Tibial nerve (tissue), 4 donors: Measurements from ENCODE around the gene NHEJ1. TPM values are rescaled to one million over a fixed set of nuclear protein-coding genes. Genes with fewer than 3 reads are reported as not detected.
"Not testable (repeated sequence)": the region's sequence is repeated elsewhere in the genome, so short reads cannot be mapped to it uniquely, and the experiment has no call there.

Source experiments
- DNase-seq, 2 donors: peaks; one replicate each; pipeline ENCODE4 v3.0.0-alpha.2; 2019; ENCODE audit warnings: low spot score in 2 of 2
- H3K27ac ChIP-seq, 4 donors: fragments of 200-600 bp; sonication (generic) in 3 of 4; one replicate each; pipeline ENCODE4 v1.5.1; 2017 to 2019; ENCODE audit warnings: mild to moderate bottlenecking in 1 of 4
- H3K27me3 ChIP-seq, 2 donors: fragments of 200-600 bp; sonication (generic) in 1 of 2; one replicate each; pipeline versions ENCODE4 v1.5.1 to v1.6.0; 2017 to 2019
- H3K36me3 ChIP-seq, 3 donors: fragments of 200-600 bp; sonication (generic); one replicate each; pipeline ENCODE4 v1.5.1; 2018 to 2019
- H3K4me1 ChIP-seq, 4 donors: fragments of 200-600 bp; sonication (generic) in 3 of 4; one replicate each; pipeline ENCODE4 v1.5.1; 2017 to 2019
- H3K4me3 ChIP-seq, 4 donors: fragments of 200-600 bp; sonication (generic) in 3 of 4; one replicate each; pipeline ENCODE4 v1.5.1; 2017 to 2019; ENCODE audit warnings: mild to moderate bottlenecking in 1 of 4, moderate library complexity in 1 of 4
- H3K9me3 ChIP-seq, 4 donors: fragments of 200-600 bp; sonication (generic) in 3 of 4; one replicate each; pipeline ENCODE4 v1.5.1; 2017 to 2019
- CTCF ChIP-seq, 5 experiments: fragments of 200-600 bp in 3 of 5; fragments of 450-650 bp in 2 of 5; sonication (generic) in 3 of 5; IDR thresholded peaks; one replicate each; pipeline ENCODE4 v1.5.1; 2016 to 2019; ENCODE audit warnings: antibody characterized with exemption in 5 of 5, mild to moderate bottlenecking in 3 of 5, moderate library complexity in 2 of 5
- EP300 ChIP-seq, 2 donors: sonication (generic); formaldehyde crosslinking; IDR thresholded peaks; one replicate each; pipeline ENCODE4 v1.6.1; 2017; ENCODE audit warnings: antibody characterized with exemption in 2 of 2, mild to moderate bottlenecking in 1 of 2
- POLR2A ChIP-seq, 2 donors: fragments of 450-650 bp; IDR thresholded peaks; one replicate each; pipeline ENCODE4 v1.6.1; 2017; ENCODE audit warnings: antibody characterized with exemption in 2 of 2, mild to moderate bottlenecking in 2 of 2, moderate library complexity in 2 of 2
- WGBS, 2 donors: methylation state at CpG; one replicate each; pipeline ENCODE4 v1.1.5; 2018; 5-methylcytosine and 5-hydroxymethylcytosine counted together
- total RNA-seq, 4 donors: library from RNA; depleted of rRNA; stranded (reverse); fragments of >200 nt; gene quantifications; one replicate each; pipeline ENCODE4 v1.1.0, GENCODE V29; 2016

The NHEJ1 gene
- total RNA-seq, 4 donors from 2014 or later, result 12.9 to 27.4 (median 17.6) TPM

GRCh38 chr2:219204425-219205164 lies 44.0 kb upstream of the NHEJ1 start:
- Histone ChIP-seq H3K27ac (no peak overlapping the region), H3K4me1 (peaks cover 0 to 27% (median 12%) of the 10 kb centered on the region in 4 donors), H3K4me3 (no peak overlapping the region), H3K36me3 (peaks cover 0 to 18% (median 9%) of the 10 kb centered on the region in 3 donors), H3K9me3 (no peaks in the 10 kb centered on the region), H3K27me3 (peaks cover 0 to 3% of the 10 kb centered on the region in 2 donors)
- 86 to 89% methylated on average over 7 of the region's 7 CpGs for WGBS, 2 donors
- no peak for TF ChIP-seq EP300 (IDR thresholded peaks at IDR 0.05)
- TF ChIP-seq POLR2A (IDR thresholded peaks at IDR 0.05), result no peak
- TF ChIP-seq CTCF (IDR thresholded peaks at IDR 0.05), result no peak
- peak in 1 of 2 donors; percentile 1 for DNase-seq

GRCh38 chr2:219201331-219201730 lies 40.7 kb upstream of the NHEJ1 start:
- not testable (repeated sequence) for H3K27ac ChIP-seq, H3K4me3 ChIP-seq, H3K9me3 ChIP-seq, H3K36me3 ChIP-seq, DNase-seq
- peaks cover 0 to 11% of the 10 kb centered on the region in 2 donors for H3K27me3 ChIP-seq
- peaks cover 0 to 11% (median 0%) of the 10 kb centered on the region in 4 donors for H3K4me1 ChIP-seq
- WGBS, 2 donors, result 85 to 92% methylated on average over 14 to 18 of the region's 21 CpGs

GRCh38 chr2:219200502-219201326 lies 40.1 kb upstream of the NHEJ1 start:
- H3K4me3 ChIP-seq, H3K27ac ChIP-seq, H3K4me1 ChIP-seq, H3K9me3 ChIP-seq, H3K36me3 ChIP-seq: not testable (repeated sequence)
- H3K27me3 ChIP-seq, result peaks cover 0 to 11% of the 10 kb centered on the region in 2 donors
- peak in 1 of 2 donors; percentile 2 for DNase-seq
- WGBS, 2 donors, result 51 to 56% methylated on average over 24 to 26 of the region's 26 CpGs

- 88 to 89% methylated on average over 12 of the region's 12 CpGs for WGBS, 2 donors
- H3K27ac ChIP-seq, result no peak overlapping the region
- no peak for TF ChIP-seq POLR2A (IDR thresholded peaks at IDR 0.05)
- no peak for TF ChIP-seq CTCF (IDR thresholded peaks at IDR 0.05)
- TF ChIP-seq EP300 (IDR thresholded peaks at IDR 0.05), result no peak
- H3K27me3 ChIP-seq, result peaks cover 0 to 11% of the 10 kb centered on the region in 2 donors
- DNase-seq, result peak in 1 of 2 donors; percentile 3
- no peaks in the 10 kb centered on the region for H3K36me3 ChIP-seq
- no peaks in the 10 kb centered on the region for H3K9me3 ChIP-seq
- no peak overlapping the region for H3K4me3 ChIP-seq
- H3K4me1 ChIP-seq, result peaks cover 0 to 4% (median 0%) of the 10 kb centered on the region in 4 donors
These were observed 39.0 kb upstream of the NHEJ1 start for GRCh38 chr2:219199470-219200211.

- H3K27ac ChIP-seq, result no peak overlapping the region
- WGBS, 2 donors, result 77 to 88% methylated on average over 5 of the region's 5 CpGs
- DNase-seq, result no peak
- peaks cover 0 to 11% of the 10 kb centered on the region in 2 donors for H3K27me3 ChIP-seq
- TF ChIP-seq POLR2A (IDR thresholded peaks at IDR 0.05) (no peak), CTCF (IDR thresholded peaks at IDR 0.05) (no peak), EP300 (IDR thresholded peaks at IDR 0.05) (no peak)
- no peaks in the 10 kb centered on the region for H3K9me3 ChIP-seq
- peaks cover 0 to 4% (median 0%) of the 10 kb centered on the region in 4 donors for H3K4me1 ChIP-seq
- H3K4me3 ChIP-seq, result no peak overlapping the region
- no peaks in the 10 kb centered on the region for H3K36me3 ChIP-seq
These were observed 38.4 kb upstream of the NHEJ1 start for GRCh38 chr2:219198974-219199373.
